SJCRH30 (cell line): ENCODE measurements around the gene PWWP2A. TPM values are rescaled to one million over a fixed set of nuclear protein-coding genes. Genes with fewer than 3 reads are reported as not detected.

Experiments used
- total RNA-seq: library from RNA; depleted of rRNA; stranded (reverse); fragments of >200 nt; shearing (Covaris generic); gene quantifications from 2 replicates; pipeline ENCODE4 v1.2.3, GENCODE V29; 2014; rRNA removed

The PWWP2A gene
- total RNA-seq, 1 experiment from 2014 or later = 27.3 TPM

Other genes starting within 250 kb of the PWWP2A start
- not detected in 2 replicates for gene ADRA1B, start 203.0 kb downstream of the PWWP2A start, total RNA-seq
- gene TTC1, start 110.3 kb downstream of the PWWP2A start, total RNA-seq = 55.6 and 59.8 TPM in 2 replicates
- gene FABP6, start 110.1 kb upstream of the PWWP2A start, total RNA-seq = 0.20 and 0.43 TPM in 2 replicates
- 6.5 and 6.8 TPM in 2 replicates for gene CCNJL, start 193.1 kb upstream of the PWWP2A start, total RNA-seq